Parathyroid adenoma (tissue), 2 donors: ENCODE results near the gene NRIP1.
A peak's percentile ranks its signal among the peaks of the same experiment; 100 is the strongest.

Source experiments
- H2AFZ ChIP-seq: fragments of 300-600 bp; sonication (generic); one replicate; pipeline ENCODE4 v1.7.0; 2017; ENCODE audit warnings: antibody characterized with exemption, mild to moderate bottlenecking
- H3K27ac ChIP-seq: fragments of 300-600 bp; sonication (generic); one replicate; pipeline ENCODE4 v1.7.0; 2017
- H3K27me3 ChIP-seq: fragments of 300-600 bp; sonication (generic); one replicate; pipeline ENCODE4 v1.7.0; 2017; ENCODE audit warnings: low read length; ENCODE audit not compliant: control insufficient read depth, insufficient read depth
- H3K36me3 ChIP-seq: fragments of 300-600 bp; sonication (generic); one replicate; pipeline ENCODE4 v1.7.0; 2017; ENCODE audit warnings: low read length; ENCODE audit not compliant: control insufficient read depth, insufficient read depth
- H3K4me1 ChIP-seq: fragments of 300-600 bp; sonication (generic); one replicate; pipeline ENCODE4 v1.7.0; 2017; ENCODE audit warnings: control low read depth
- H3K4me2 ChIP-seq: fragments of 300-600 bp; sonication (generic); one replicate; pipeline ENCODE4 v1.7.0; 2017; ENCODE audit warnings: low read length
- H3K4me3 ChIP-seq: fragments of 300-600 bp; sonication (generic); one replicate; pipeline ENCODE4 v1.7.0; 2017; ENCODE audit warnings: low read depth, low read length
- H3K79me2 ChIP-seq: fragments of 300-600 bp; sonication (generic); one replicate; pipeline ENCODE4 v1.7.0; 2017; ENCODE audit warnings: control low read depth
- H3K9ac ChIP-seq: fragments of 300-600 bp; sonication (generic); one replicate; pipeline ENCODE4 v1.7.0; 2017; ENCODE audit warnings: mild to moderate bottlenecking
- H3K9me3 ChIP-seq: fragments of 300-600 bp; sonication (generic); one replicate; pipeline ENCODE4 v1.7.0; 2017; ENCODE audit warnings: low read length; ENCODE audit not compliant: control insufficient read depth
- CTCF ChIP-seq: fragments of 300-600 bp; sonication (generic); IDR thresholded peaks from one replicate; pipeline ENCODE4 v1.7.0; 2017; ENCODE audit warnings: antibody characterized with exemption, mild to moderate bottlenecking
- donor health status: primary hyperparathyroidism.

NRIP1 gene

GRCh38 chr21:15009837-15010363 is 54.9 kb downstream of the NRIP1 start:
- TF ChIP-seq CTCF = no peak
- no peak overlapping the region for H3K4me2 ChIP-seq
- H3K4me3 ChIP-seq = no peak overlapping the region
- no peak overlapping the region for H2AFZ ChIP-seq
- peaks cover 5% of the 10 kb centered on the region for H3K79me2 ChIP-seq
- no peaks in the 10 kb centered on the region for H3K27me3 ChIP-seq
- no peaks in the 10 kb centered on the region for H3K9me3 ChIP-seq
- no peak overlapping the region for H3K9ac ChIP-seq
- H3K4me1 ChIP-seq = peaks cover 11% of the 10 kb centered on the region
- H3K27ac ChIP-seq = no peak overlapping the region
- H3K36me3 ChIP-seq = no peaks in the 10 kb centered on the region

GRCh38 chr21:15007716-15008296 is 57.0 kb downstream of the NRIP1 start:
- peaks cover 14% of the 10 kb centered on the region for H3K4me1 ChIP-seq
- H3K36me3 ChIP-seq = no peaks in the 10 kb centered on the region
- H3K4me3 ChIP-seq = no peak overlapping the region
- no peak for TF ChIP-seq CTCF
- peaks cover 5% of the 10 kb centered on the region for H3K79me2 ChIP-seq
- no peak overlapping the region for H2AFZ ChIP-seq
- H3K27ac ChIP-seq = no peak overlapping the region
- H3K9ac ChIP-seq = no peak overlapping the region
- H3K9me3 ChIP-seq = no peaks in the 10 kb centered on the region
- no peak overlapping the region for H3K4me2 ChIP-seq
- no peaks in the 10 kb centered on the region for H3K27me3 ChIP-seq

- no peaks in the 10 kb centered on the region for H3K9me3 ChIP-seq
- no peak for TF ChIP-seq CTCF
- peaks cover 9% of the 10 kb centered on the region for H3K79me2 ChIP-seq
- H3K4me3 ChIP-seq = no peak overlapping the region
- no peak overlapping the region for H3K27ac ChIP-seq
- peaks cover 14% of the 10 kb centered on the region for H3K4me1 ChIP-seq
- no peaks in the 10 kb centered on the region for H3K27me3 ChIP-seq
- no peaks in the 10 kb centered on the region for H3K36me3 ChIP-seq
- no peak overlapping the region for H3K4me2 ChIP-seq
- H2AFZ ChIP-seq = no peak overlapping the region
- no peak overlapping the region for H3K9ac ChIP-seq
These were observed 58.1 kb downstream of the NRIP1 start for GRCh38 chr21:15006594-15007230.

- Histone ChIP-seq H3K4me3 (no peak overlapping the region), H3K4me2 (peak overlapping the region; percentile 25), H2AFZ (peak overlapping the region; percentile 46), H3K27ac (peak overlapping the region; percentile 78), H3K9me3 (no peaks in the 10 kb centered on the region), H3K4me1 (peaks cover 14% of the 10 kb centered on the region), H3K27me3 (no peaks in the 10 kb centered on the region), H3K9ac (no peak overlapping the region), H3K79me2 (peaks cover 9% of the 10 kb centered on the region), H3K36me3 (no peaks in the 10 kb centered on the region)
- no peak for TF ChIP-seq CTCF
These were observed 59.4 kb downstream of the NRIP1 start for GRCh38 chr21:15005391-15005790.
